A549 (cell line): ENCODE data around the gene RYR1. TPM values are rescaled to one million over a fixed set of nuclear protein-coding genes. Genes with fewer than 3 reads are reported as not detected.

Experiments used
- ATAC-seq, 2 experiments: fragments of 200-7000 bp in 1 of 2; fragments of >200 bp in 1 of 2; cut with Nextera tagmentation in 1 of 2; cut with Tn5 transposase in 1 of 2; 3 replicates each; pipeline versions ENCODE4 v1.8.0 to v1.9.1; 2018 to 2020; ENCODE audit warnings: mild to moderate bottlenecking in 1 of 2, moderate library complexity in 1 of 2
- CTCF ChIA-PET: fragments of 300-600 bp; sonication (Branson Sonifier 250); formaldehyde crosslinking; extraction: SDS; loops from one replicate; lab custom pipeline; 2021; ENCODE audit warnings: antibody characterized with exemption, inconsistent platforms; lab: Yijun Ruan, JAX
- POLR2A ChIA-PET: fragments of 350-600 bp; formaldehyde crosslinking; extraction: SDS; loops from one replicate; lab custom pipeline; 2021; ENCODE audit warnings: antibody characterized with exemption, inconsistent platforms; lab: Yijun Ruan, JAX
- DNase-seq, 2 experiments: peaks; one replicate each; pipeline versions ENCODE4 v3.0.0 to v3.0.0-alpha.2; 2011 to 2016; ENCODE audit warnings: low read depth in 1 of 2, low spot score in 1 of 2
- FAIRE-seq: peaks from 2 replicates; lab custom pipeline; 2011; peaks lifted over from hg19 to GRCh38; lab: Jason Lieb, UNC
- H3K27ac ChIP-seq, 2 experiments: fragments of >200 bp; sonication (Bioruptor Twin); formaldehyde crosslinking; 3 replicates each; pipeline ENCODE4 v1.5.1; 2016 to 2017
- H3K4me1 ChIP-seq: fragments of >200 bp; sonication (Bioruptor Twin); formaldehyde crosslinking; 3 replicates; pipeline ENCODE4 v1.6.1; 2016
- H3K4me2 ChIP-seq: fragments of >200 bp; sonication (Bioruptor Twin); formaldehyde crosslinking; 3 replicates; pipeline ENCODE4 v1.6.1; 2016
- H3K4me3 ChIP-seq: fragments of >200 bp; sonication (Bioruptor Twin); formaldehyde crosslinking; 3 replicates; pipeline ENCODE4 v1.5.1; 2016
- H3K9me3 ChIP-seq: fragments of >200 bp; sonication (Bioruptor Twin); formaldehyde crosslinking; 3 replicates; pipeline ENCODE4 v1.6.1; 2016
- CEBPB ChIP-seq, 2 experiments: fragments of >200 bp in 1 of 2; sonication (Bioruptor Twin) in 1 of 2; formaldehyde crosslinking in 1 of 2; IDR thresholded peaks; 2 replicates each; pipeline ENCODE4 v1.6.1; 2012 to 2016
- CTCF ChIP-seq: fragments of >200 bp; sonication (Bioruptor Twin); formaldehyde crosslinking; IDR thresholded peaks from 3 replicates; pipeline ENCODE4 v1.5.1; 2016
- E2F6 ChIP-seq: IDR thresholded peaks from 2 replicates; pipeline ENCODE4 v1.6.1; 2012; ENCODE audit warnings: low read depth, borderline replicate concordance
- EHMT2 ChIP-seq: fragments of 200-600 bp; sonication (generic); IDR thresholded peaks from 2 replicates; pipeline ENCODE4 v1.6.1; 2016; ENCODE audit warnings: antibody characterized with exemption, low read depth, mild to moderate bottlenecking, moderate library complexity
- EP300 ChIP-seq, 2 experiments: fragments of >200 bp; sonication (Bioruptor Twin); formaldehyde crosslinking; IDR thresholded peaks; 2 replicates in 1 of 2; 3 replicates in 1 of 2; pipeline ENCODE4 v1.6.1; 2016 to 2017
- ESRRA ChIP-seq: fragments of 150-350 bp; IDR thresholded peaks from 2 replicates; pipeline ENCODE4 v1.6.1; 2014; ENCODE audit warnings: mild to moderate bottlenecking, low read length, borderline replicate concordance
- FOSB ChIP-seq: fragments of 250-450 bp; sonication (Bioruptor Pico); IDR thresholded peaks from 2 replicates; pipeline ENCODE4 v1.5.0; 2020; ENCODE audit warnings: mild to moderate bottlenecking, moderate library complexity
- FOSL2 ChIP-seq, 2 experiments: fragments of 450-650 bp in 1 of 2; fragments of >200 bp in 1 of 2; sonication (Bioruptor Twin) in 1 of 2; formaldehyde crosslinking; IDR thresholded peaks; 2 replicates each; pipeline versions ENCODE4 v1.5.0 to v1.6.1; 2016 to 2020; ENCODE audit warnings: mild to moderate bottlenecking in 1 of 2, moderate library complexity in 1 of 2
- HDAC2 ChIP-seq: fragments of 200-600 bp; sonication (generic); IDR thresholded peaks from 2 replicates; pipeline ENCODE4 v1.6.1; 2016
- HEYL ChIP-seq: fragments of 250-450 bp; sonication (Bioruptor Pico); IDR thresholded peaks from 2 replicates; pipeline ENCODE4 v1.8.0; 2021; ENCODE audit warnings: mild to moderate bottlenecking, moderate library complexity
- HOXB5 ChIP-seq: fragments of 250-450 bp; sonication (Bioruptor Pico); IDR thresholded peaks from 2 replicates; pipeline ENCODE4 v1.5.0; 2020; ENCODE audit warnings: mild to moderate bottlenecking, moderate library complexity
- KDM1A ChIP-seq: fragments of 200-600 bp; sonication (generic); IDR thresholded peaks from 2 replicates; pipeline ENCODE4 v1.6.1; 2016; ENCODE audit warnings: low read depth, mild to moderate bottlenecking
- KDM5A ChIP-seq: fragments of 200-600 bp; sonication (generic); IDR thresholded peaks from 2 replicates; pipeline ENCODE4 v1.6.1; 2016; ENCODE audit warnings: antibody characterized with exemption, mild to moderate bottlenecking
- MAZ ChIP-seq: fragments of 150-350 bp; IDR thresholded peaks from 2 replicates; pipeline ENCODE4 v1.6.1; 2014; ENCODE audit warnings: antibody characterized with exemption, low read depth, low read length, borderline replicate concordance
- MYC ChIP-seq: IDR thresholded peaks from 2 replicates; pipeline ENCODE4 v1.6.1; 2012; ENCODE audit warnings: mild to moderate bottlenecking, inconsistent platforms, low read length, improper control_type of control experiment, borderline replicate concordance
- NFE2L2 ChIP-seq: fragments of 150-350 bp; conservative IDR thresholded peaks from 2 replicates; pipeline ENCODE4 v1.6.1; 2014; ENCODE audit warnings: low read length
- NR3C1 ChIP-seq: fragments of >200 bp; sonication (Bioruptor Twin); formaldehyde crosslinking; IDR thresholded peaks from 3 replicates; pipeline ENCODE4 v1.6.1; 2017
- PHF8 ChIP-seq: fragments of 200-600 bp; sonication (generic); IDR thresholded peaks from 2 replicates; pipeline ENCODE4 v1.6.1; 2016; ENCODE audit warnings: low read depth, mild to moderate bottlenecking, antibody characterized with exemption, moderate library complexity, borderline replicate concordance
- RAD21 ChIP-seq, 2 experiments: fragments of >200 bp in 1 of 2; sonication (Bioruptor Twin) in 1 of 2; formaldehyde crosslinking in 1 of 2; IDR thresholded peaks in 1 of 2; conservative IDR thresholded peaks in 1 of 2; 2 replicates in 1 of 2; 3 replicates in 1 of 2; pipeline ENCODE4 v1.6.1; 2012 to 2018; ENCODE audit warnings: inconsistent platforms in 1 of 2
- RARB ChIP-seq: fragments of 250-450 bp; sonication (Bioruptor Pico); IDR thresholded peaks from 2 replicates; pipeline ENCODE4 v1.8.0; 2021; ENCODE audit warnings: mild to moderate bottlenecking, moderate library complexity
- REST ChIP-seq: fragments of 200-600 bp; sonication (generic); IDR thresholded peaks from 2 replicates; pipeline ENCODE4 v1.6.1; 2016; ENCODE audit warnings: antibody characterized with exemption, mild to moderate bottlenecking, moderate library complexity
- RNF2 ChIP-seq: fragments of 200-600 bp; sonication (generic); IDR thresholded peaks from 2 replicates; pipeline ENCODE4 v1.6.1; 2016; ENCODE audit warnings: low read depth, mild to moderate bottlenecking, antibody characterized with exemption, moderate library complexity, borderline replicate concordance
- SMC3 ChIP-seq: fragments of >200 bp; sonication (Bioruptor Twin); formaldehyde crosslinking; IDR thresholded peaks from 3 replicates; pipeline ENCODE4 v1.6.1; 2018; ENCODE audit warnings: inconsistent platforms
- USF2 ChIP-seq: fragments of 450-650 bp; IDR thresholded peaks from 2 replicates; pipeline ENCODE4 v1.6.1; 2014; ENCODE audit warnings: antibody characterized with exemption
- WGBS: methylation state at CpG from one replicate; pipeline ENCODE4 v1.1.6; 2017; ENCODE audit errors: missing lambda C conversion rate; 5-methylcytosine and 5-hydroxymethylcytosine counted together
- polyA plus RNA-seq, 4 experiments: library from polyadenylated mRNA; depleted of rRNA in 3 of 4; stranded (reverse); fragments of >200 nt; fragmentation: RNase III in 1 of 4; extraction: RNeasy Plus Mini Kit Qiagen cat#74134 plus additional on column Dnase treatment in 1 of 4; gene quantifications; 2 replicates in 3 of 4; 3 replicates in 1 of 4; pipeline ENCODE4 v1.2.3, GENCODE V29; 2011 to 2017

The RYR1 gene
- polyA plus RNA-seq, 2 of the 4 experiments (the other 2 are of a cell fraction) = 1.4 to 3.1 TPM

- 82% methylated on average over 15 of the region's 15 CpGs for WGBS
- no peak for ATAC-seq
- no peak for FAIRE-seq
- H3K4me3 ChIP-seq = no peak overlapping the region
- no peaks in the 10 kb centered on the region for H3K9me3 ChIP-seq
- CTCF ChIA-PET = interaction anchor here (0.7 to 3.7 kb wide), 7 partner anchors 8 to 346 kb away, joined by 3 to 32 read pairs (median 6); no protein-coding TSS in a partner anchor
- TF ChIP-seq HDAC2 = no peak
- TF ChIP-seq RARB (CRISPR knock-in tag) = no peak
- no peak for TF ChIP-seq MAZ
- no peak for TF ChIP-seq NR3C1
- TF ChIP-seq PHF8 = no peak
- no peak for TF ChIP-seq FOSB (CRISPR knock-in tag)
- no peak for TF ChIP-seq RAD21 (conservative IDR thresholded peaks at IDR 0.05 in 1 of 2, IDR thresholded peaks at IDR 0.05 in 1 of 2)
- no peak for TF ChIP-seq HOXB5 (CRISPR knock-in tag)
- TF ChIP-seq RNF2 = no peak
- no peak for TF ChIP-seq SMC3
- POLR2A ChIA-PET = no interaction called here
- no peak overlapping the region for H3K4me2 ChIP-seq
- 0 out of 3 replicates have a peak, but pooled peaks cover under 1% of the 10 kb centered on the region for H3K4me1 ChIP-seq
- H3K27ac ChIP-seq = no peak overlapping the region
- DNase-seq = no peak
These were observed 89.4 kb downstream of the RYR1 start for GRCh38 chr19:38522915-38523314.

GRCh38 chr19:38523319-38523718, 89.8 kb downstream of the RYR1 start:
- H3K9me3 ChIP-seq = no peaks in the 10 kb centered on the region
- peaks cover 4% of the 10 kb centered on the region; the same call in 2 of the 3 replicates for H3K4me1 ChIP-seq
- no peak for ATAC-seq
- POLR2A ChIA-PET = no interaction called here
- no peak overlapping the region for H3K27ac ChIP-seq
- DNase-seq = no peak
- FAIRE-seq = no peak
- no peak overlapping the region for H3K4me2 ChIP-seq
- CTCF ChIA-PET = interaction anchor here (0.6 to 3.7 kb wide), 6 partner anchors 9 to 346 kb away, joined by 3 to 32 read pairs (median 6); no protein-coding TSS in a partner anchor
- no peak for TF ChIP-seq FOSL2 (IDR thresholded peaks at IDR 0.05)
- TF ChIP-seq FOSL2 (CRISPR knock-in tag; IDR thresholded peaks at IDR 0.05) = no peak
- no peak for TF ChIP-seq REST
- TF ChIP-seq RAD21 (conservative IDR thresholded peaks at IDR 0.05 in 1 of 2, IDR thresholded peaks at IDR 0.05 in 1 of 2) = no peak
- TF ChIP-seq HEYL (CRISPR knock-in tag) = no peak
- TF ChIP-seq RNF2 = no peak
- no peak for TF ChIP-seq KDM1A
- TF ChIP-seq EHMT2 = no peak
- no peak for TF ChIP-seq CEBPB (IDR thresholded peaks at IDR 0.05)
- no peak for TF ChIP-seq MYC
- TF ChIP-seq RARB (CRISPR knock-in tag) = no peak
- TF ChIP-seq CTCF = no peak
- TF ChIP-seq NR3C1 = no peak
- TF ChIP-seq MAZ = no peak
- TF ChIP-seq USF2 = no peak
- TF ChIP-seq ESRRA = no peak
- no peak for TF ChIP-seq EP300 (IDR thresholded peaks at IDR 0.05)
- no peak for TF ChIP-seq E2F6
- no peak for TF ChIP-seq NFE2L2
- TF ChIP-seq KDM5A = no peak
- TF ChIP-seq, all 56 proteins: peak for 0
- H3K4me3 ChIP-seq = no peak overlapping the region
- 66% methylated on average over 3 of the region's 3 CpGs for WGBS
